Measurements from ENCODE around the gene SMIM5.
A peak's percentile ranks its signal among the peaks of the same experiment; 100 is the strongest.

SMIM5 gene

GRCh38 chr17:75676461-75676860 lies 43.2 kb downstream of the SMIM5 start:
- in situ Hi-C loops (cut with HindIII; ENCODE audit: low pct_unique_long_range_greater_than_20kb, low sequenced_read_pairs) = no loop called here
- no peak for DNase-seq (ENCODE audit: low read depth in 1 of 2, low spot score in 1 of 2)

GRCh38 chr17:75679706-75680211 lies 46.5 kb downstream of the SMIM5 start:
- in situ Hi-C loops (cut with HindIII; ENCODE audit: low pct_unique_long_range_greater_than_20kb, low sequenced_read_pairs) = no loop called here
- DNase-seq (ENCODE audit: low read depth in 1 of 2, low spot score in 1 of 2) = peak in 1 of 2 experiments; percentile 77
- TF ChIP-seq JUND (IDR thresholded peaks at IDR 0.05; ENCODE audit: low read depth) = no peak

More at GRCh38 chr17:75676461-75676860, 43.2 kb downstream of the SMIM5 start:
- no peak for TF ChIP-seq JUND (IDR thresholded peaks at IDR 0.05; ENCODE audit: low read depth)

GRCh38 chr17:75680431-75680830 lies 47.2 kb downstream of the SMIM5 start:
- DNase-seq (ENCODE audit: low read depth in 1 of 2, low spot score in 1 of 2) = no peak
- no peak for TF ChIP-seq JUND (IDR thresholded peaks at IDR 0.05; ENCODE audit: low read depth)
- in situ Hi-C loops (cut with HindIII; ENCODE audit: low pct_unique_long_range_greater_than_20kb, low sequenced_read_pairs) = no loop called here

DNA sequence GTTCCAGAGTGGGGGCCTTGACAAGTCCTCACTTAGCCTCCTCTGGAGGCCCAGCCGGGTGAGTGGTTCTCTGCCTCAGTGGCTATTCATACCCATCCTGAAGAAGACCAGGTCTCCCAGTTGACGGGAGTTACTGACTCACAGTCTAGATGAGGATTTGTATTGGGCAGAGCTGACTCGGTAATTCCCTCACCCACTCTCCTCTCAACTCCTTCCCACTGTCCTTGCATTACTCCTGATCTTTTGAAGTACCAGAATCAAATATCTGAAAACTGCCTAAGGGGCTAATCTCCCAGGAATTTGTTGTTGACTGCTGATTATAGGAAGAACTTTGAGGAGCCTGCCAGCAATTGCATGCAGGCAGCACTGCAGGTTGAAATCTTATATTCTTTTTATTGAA lies 48.1 kb downstream of the SMIM5 start:
- in situ Hi-C loops (cut with HindIII; ENCODE audit: low pct_unique_long_range_greater_than_20kb, low sequenced_read_pairs) = no loop called here
- no peak for DNase-seq (ENCODE audit: low read depth in 1 of 2, low spot score in 1 of 2)
- TF ChIP-seq JUND (IDR thresholded peaks at IDR 0.05; ENCODE audit: low read depth) = no peak

- no peak for TF ChIP-seq JUND (IDR thresholded peaks at IDR 0.05; ENCODE audit: low read depth)
- DNase-seq (ENCODE audit: low read depth in 1 of 2, low spot score in 1 of 2) = no peak
- in situ Hi-C loops (cut with HindIII; ENCODE audit: low pct_unique_long_range_greater_than_20kb, low sequenced_read_pairs) = no loop called here
These were observed 50.3 kb downstream of the SMIM5 start for GRCh38 chr17:75683583-75683982.

GRCh38 chr17:75684249-75684648 lies 51.0 kb downstream of the SMIM5 start:
- no peak for DNase-seq (ENCODE audit: low read depth in 1 of 2, low spot score in 1 of 2)
- TF ChIP-seq JUND (IDR thresholded peaks at IDR 0.05; ENCODE audit: low read depth) = no peak
- in situ Hi-C loops (cut with HindIII; ENCODE audit: low pct_unique_long_range_greater_than_20kb, low sequenced_read_pairs) = no loop called here

GRCh38 chr17:75684924-75685323 lies 51.7 kb downstream of the SMIM5 start:
- TF ChIP-seq JUND (IDR thresholded peaks at IDR 0.05; ENCODE audit: low read depth) = no peak
- DNase-seq (ENCODE audit: low read depth in 1 of 2, low spot score in 1 of 2) = no peak
- in situ Hi-C loops (cut with HindIII; ENCODE audit: low pct_unique_long_range_greater_than_20kb, low sequenced_read_pairs) = no loop called here

DNA sequence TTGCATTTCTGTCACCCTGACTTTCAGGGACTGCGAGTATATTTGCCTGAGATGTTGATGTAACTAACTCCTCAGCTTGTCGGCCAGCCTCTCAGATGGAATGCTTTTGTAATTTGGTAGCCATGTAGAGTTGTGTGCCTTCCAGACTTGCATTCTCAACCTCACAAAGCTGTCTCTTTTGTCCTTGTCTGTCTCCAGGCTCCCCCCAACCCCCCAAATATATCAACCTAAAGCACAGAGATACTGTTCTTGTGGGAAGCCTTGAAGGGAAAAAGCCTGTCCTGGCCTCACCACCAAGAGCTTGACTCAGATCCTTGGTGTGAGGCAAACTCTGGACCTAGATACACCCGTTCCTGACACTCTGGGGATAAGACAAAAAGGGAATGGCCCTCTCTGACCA lies 52.3 kb downstream of the SMIM5 start:
- in situ Hi-C loops (cut with HindIII; ENCODE audit: low pct_unique_long_range_greater_than_20kb, low sequenced_read_pairs) = no loop called here
- no peak for TF ChIP-seq JUND (IDR thresholded peaks at IDR 0.05; ENCODE audit: low read depth)
- no peak for DNase-seq (ENCODE audit: low read depth in 1 of 2, low spot score in 1 of 2)

GRCh38 chr17:75688209-75688825 lies 55.1 kb downstream of the SMIM5 start:
- in situ Hi-C loops (cut with HindIII; ENCODE audit: low pct_unique_long_range_greater_than_20kb, low sequenced_read_pairs) = no loop called here
- no peak for DNase-seq (ENCODE audit: low read depth in 1 of 2, low spot score in 1 of 2)
- no peak for TF ChIP-seq JUND (IDR thresholded peaks at IDR 0.05; ENCODE audit: low read depth)

GRCh38 chr17:75689441-75689873 lies 56.2 kb downstream of the SMIM5 start:
- peak in 1 of 2 experiments; percentile 56 for DNase-seq (ENCODE audit: low read depth in 1 of 2, low spot score in 1 of 2)
- TF ChIP-seq JUND (IDR thresholded peaks at IDR 0.05; ENCODE audit: low read depth) = no peak
- in situ Hi-C loops (cut with HindIII; ENCODE audit: low pct_unique_long_range_greater_than_20kb, low sequenced_read_pairs) = no loop called here
